ENCODE data around the gene IKZF3. TPM values are rescaled to one million over a fixed set of nuclear protein-coding genes. Genes with fewer than 3 reads are reported as not detected.

Gene IKZF3
- total and polyA plus RNA-seq, 10 of the 15 experiments (the other 5 are each of a cell fraction or from before 2014, with no cell fraction given) = 5.5 to 98.2 (median 47.6) TPM

DNA sequence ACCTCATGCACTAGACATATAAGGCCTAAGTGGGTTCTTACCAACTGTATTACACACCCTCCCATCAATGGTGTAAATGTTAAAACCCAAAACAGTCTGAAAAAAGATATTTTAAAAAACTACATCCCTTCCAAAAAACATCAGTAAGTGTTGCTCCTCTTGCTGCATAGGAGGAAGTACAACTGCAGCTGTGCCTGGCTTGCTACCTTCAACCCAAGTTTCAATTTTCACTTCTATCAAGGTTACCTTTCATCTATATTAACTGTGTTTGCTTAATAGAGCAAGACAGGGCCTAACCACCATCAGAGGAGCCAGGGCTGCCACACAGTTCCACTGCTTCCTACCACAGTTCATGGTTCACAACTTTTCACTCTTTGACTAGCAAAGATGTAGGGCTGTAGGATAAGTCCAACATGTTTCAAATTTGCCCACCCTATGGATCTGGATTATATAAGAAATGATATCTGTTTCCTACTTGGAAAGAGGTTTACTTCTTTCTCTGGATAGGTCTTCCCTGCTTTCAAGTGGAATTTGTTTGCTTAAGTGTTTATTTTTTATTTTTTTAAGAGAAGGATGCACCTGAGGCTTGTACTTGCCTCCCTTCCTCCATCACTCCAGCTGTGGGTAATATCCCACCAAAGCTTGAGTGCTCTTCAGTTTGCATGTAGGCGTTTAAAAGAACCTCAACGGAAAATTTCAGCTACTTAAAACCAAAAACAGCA, 69.7 kb downstream of the IKZF3 start (continued):
- TF ChIP-seq SREBF2 (IDR thresholded peaks at IDR 0.05; ENCODE audit: low read length) (no peak), SP1 (IDR thresholded peaks at IDR 0.05; ENCODE audit: low read depth, low read length) (peak; percentile 49), CBFB (IDR thresholded peaks at IDR 0.05; ENCODE audit: low read depth) (peak; percentile 86), MYB (IDR thresholded peaks at IDR 0.05; ENCODE audit: borderline replicate concordance, low read depth, low read length) (0 out of 2 replicates have a peak, but pooled peaks have one; percentile 39), KAT2A (conservative IDR thresholded peaks at IDR 0.05; ENCODE audit: control insufficient read depth, low read depth, low read length) (no peak), EP300 (IDR thresholded peaks at IDR 0.05; ENCODE audit: borderline replicate concordance in 1 of 2, control insufficient read depth in 1 of 2, low read depth in 2 of 2, low read length in 2 of 2) (peak; percentile 46 to 76; a peak in 3 of 4 replicates), CEBPB (IDR thresholded peaks at IDR 0.05; ENCODE audit: borderline replicate concordance in 1 of 2, low read depth in 2 of 2, low read length in 2 of 2) (0 out of 4 replicates have a peak, but pooled peaks of 1 of the 2 experiments have one; percentile 36), JUND (IDR thresholded peaks at IDR 0.05; ENCODE audit: low read depth, low read length) (peak; percentile 19; the same call in 1 of the 2 replicates), SIX5 (IDR thresholded peaks at IDR 0.05; ENCODE audit: low read depth, low read length, severe bottlenecking) (no peak), MTA2 (IDR thresholded peaks at IDR 0.05; ENCODE audit: low read depth) (peak; percentile 86), MTA3 (IDR thresholded peaks at IDR 0.05; ENCODE audit: borderline replicate concordance, low read length) (peak; percentile 90), POLR2AphosphoS5 (IDR thresholded peaks at IDR 0.05; ENCODE audit: low read length) (peak; percentile 65), ZNF207 (IDR thresholded peaks at IDR 0.05; ENCODE audit: borderline replicate concordance) (no peak), TCF7 (IDR thresholded peaks at IDR 0.05; ENCODE audit: borderline replicate concordance) (peak; percentile 83; the same call in 1 of the 2 replicates), SMAD5 (IDR thresholded peaks at IDR 0.05; ENCODE audit: low read depth) (no peak), BMI1 (IDR thresholded peaks at IDR 0.05; ENCODE audit: borderline replicate concordance) (peak; percentile 6; the same call in 1 of the 2 replicates)
- TF ChIP-seq, protein P1, sequence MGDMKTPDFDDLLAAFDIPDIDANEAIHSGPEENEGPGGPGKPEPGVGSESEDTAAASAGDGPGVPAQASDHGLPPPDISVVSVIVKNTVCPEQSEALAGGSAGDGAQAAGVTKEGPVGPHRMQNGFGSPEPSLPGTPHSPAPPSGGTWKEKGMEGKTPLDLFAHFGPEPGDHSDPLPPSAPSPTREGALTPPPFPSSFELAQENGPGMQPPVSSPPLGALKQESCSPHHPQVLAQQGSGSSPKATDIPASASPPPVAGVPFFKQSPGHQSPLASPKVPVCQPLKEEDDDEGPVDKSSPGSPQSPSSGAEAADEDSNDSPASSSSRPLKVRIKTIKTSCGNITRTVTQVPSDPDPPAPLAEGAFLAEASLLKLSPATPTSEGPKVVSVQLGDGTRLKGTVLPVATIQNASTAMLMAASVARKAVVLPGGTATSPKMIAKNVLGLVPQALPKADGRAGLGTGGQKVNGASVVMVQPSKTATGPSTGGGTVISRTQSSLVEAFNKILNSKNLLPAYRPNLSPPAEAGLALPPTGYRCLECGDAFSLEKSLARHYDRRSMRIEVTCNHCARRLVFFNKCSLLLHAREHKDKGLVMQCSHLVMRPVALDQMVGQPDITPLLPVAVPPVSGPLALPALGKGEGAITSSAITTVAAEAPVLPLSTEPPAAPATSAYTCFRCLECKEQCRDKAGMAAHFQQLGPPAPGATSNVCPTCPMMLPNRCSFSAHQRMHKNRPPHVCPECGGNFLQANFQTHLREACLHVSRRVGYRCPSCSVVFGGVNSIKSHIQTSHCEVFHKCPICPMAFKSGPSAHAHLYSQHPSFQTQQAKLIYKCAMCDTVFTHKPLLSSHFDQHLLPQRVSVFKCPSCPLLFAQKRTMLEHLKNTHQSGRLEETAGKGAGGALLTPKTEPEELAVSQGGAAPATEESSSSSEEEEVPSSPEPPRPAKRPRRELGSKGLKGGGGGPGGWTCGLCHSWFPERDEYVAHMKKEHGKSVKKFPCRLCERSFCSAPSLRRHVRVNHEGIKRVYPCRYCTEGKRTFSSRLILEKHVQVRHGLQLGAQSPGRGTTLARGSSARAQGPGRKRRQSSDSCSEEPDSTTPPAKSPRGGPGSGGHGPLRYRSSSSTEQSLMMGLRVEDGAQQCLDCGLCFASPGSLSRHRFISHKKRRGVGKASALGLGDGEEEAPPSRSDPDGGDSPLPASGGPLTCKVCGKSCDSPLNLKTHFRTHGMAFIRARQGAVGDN (IDR thresholded peaks at IDR 0.05) = peak; percentile 90
- TF ChIP-seq, protein P2, sequence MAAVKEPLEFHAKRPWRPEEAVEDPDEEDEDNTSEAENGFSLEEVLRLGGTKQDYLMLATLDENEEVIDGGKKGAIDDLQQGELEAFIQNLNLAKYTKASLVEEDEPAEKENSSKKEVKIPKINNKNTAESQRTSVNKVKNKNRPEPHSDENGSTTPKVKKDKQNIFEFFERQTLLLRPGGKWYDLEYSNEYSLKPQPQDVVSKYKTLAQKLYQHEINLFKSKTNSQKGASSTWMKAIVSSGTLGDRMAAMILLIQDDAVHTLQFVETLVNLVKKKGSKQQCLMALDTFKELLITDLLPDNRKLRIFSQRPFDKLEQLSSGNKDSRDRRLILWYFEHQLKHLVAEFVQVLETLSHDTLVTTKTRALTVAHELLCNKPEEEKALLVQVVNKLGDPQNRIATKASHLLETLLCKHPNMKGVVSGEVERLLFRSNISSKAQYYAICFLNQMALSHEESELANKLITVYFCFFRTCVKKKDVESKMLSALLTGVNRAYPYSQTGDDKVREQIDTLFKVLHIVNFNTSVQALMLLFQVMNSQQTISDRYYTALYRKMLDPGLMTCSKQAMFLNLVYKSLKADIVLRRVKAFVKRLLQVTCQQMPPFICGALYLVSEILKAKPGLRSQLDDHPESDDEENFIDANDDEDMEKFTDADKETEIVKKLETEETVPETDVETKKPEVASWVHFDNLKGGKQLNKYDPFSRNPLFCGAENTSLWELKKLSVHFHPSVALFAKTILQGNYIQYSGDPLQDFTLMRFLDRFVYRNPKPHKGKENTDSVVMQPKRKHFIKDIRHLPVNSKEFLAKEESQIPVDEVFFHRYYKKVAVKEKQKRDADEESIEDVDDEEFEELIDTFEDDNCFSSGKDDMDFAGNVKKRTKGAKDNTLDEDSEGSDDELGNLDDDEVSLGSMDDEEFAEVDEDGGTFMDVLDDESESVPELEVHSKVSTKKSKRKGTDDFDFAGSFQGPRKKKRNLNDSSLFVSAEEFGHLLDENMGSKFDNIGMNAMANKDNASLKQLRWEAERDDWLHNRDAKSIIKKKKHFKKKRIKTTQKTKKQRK (IDR thresholded peaks at IDR 0.05; ENCODE audit: low read depth, low read length) = no peak
- TF ChIP-seq, protein P3, sequence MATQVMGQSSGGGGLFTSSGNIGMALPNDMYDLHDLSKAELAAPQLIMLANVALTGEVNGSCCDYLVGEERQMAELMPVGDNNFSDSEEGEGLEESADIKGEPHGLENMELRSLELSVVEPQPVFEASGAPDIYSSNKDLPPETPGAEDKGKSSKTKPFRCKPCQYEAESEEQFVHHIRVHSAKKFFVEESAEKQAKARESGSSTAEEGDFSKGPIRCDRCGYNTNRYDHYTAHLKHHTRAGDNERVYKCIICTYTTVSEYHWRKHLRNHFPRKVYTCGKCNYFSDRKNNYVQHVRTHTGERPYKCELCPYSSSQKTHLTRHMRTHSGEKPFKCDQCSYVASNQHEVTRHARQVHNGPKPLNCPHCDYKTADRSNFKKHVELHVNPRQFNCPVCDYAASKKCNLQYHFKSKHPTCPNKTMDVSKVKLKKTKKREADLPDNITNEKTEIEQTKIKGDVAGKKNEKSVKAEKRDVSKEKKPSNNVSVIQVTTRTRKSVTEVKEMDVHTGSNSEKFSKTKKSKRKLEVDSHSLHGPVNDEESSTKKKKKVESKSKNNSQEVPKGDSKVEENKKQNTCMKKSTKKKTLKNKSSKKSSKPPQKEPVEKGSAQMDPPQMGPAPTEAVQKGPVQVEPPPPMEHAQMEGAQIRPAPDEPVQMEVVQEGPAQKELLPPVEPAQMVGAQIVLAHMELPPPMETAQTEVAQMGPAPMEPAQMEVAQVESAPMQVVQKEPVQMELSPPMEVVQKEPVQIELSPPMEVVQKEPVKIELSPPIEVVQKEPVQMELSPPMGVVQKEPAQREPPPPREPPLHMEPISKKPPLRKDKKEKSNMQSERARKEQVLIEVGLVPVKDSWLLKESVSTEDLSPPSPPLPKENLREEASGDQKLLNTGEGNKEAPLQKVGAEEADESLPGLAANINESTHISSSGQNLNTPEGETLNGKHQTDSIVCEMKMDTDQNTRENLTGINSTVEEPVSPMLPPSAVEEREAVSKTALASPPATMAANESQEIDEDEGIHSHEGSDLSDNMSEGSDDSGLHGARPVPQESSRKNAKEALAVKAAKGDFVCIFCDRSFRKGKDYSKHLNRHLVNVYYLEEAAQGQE (IDR thresholded peaks at IDR 0.05; ENCODE audit: low read depth, low read length) = no peak
